ENCODE measurements around the gene DMRT1.

DNA sequence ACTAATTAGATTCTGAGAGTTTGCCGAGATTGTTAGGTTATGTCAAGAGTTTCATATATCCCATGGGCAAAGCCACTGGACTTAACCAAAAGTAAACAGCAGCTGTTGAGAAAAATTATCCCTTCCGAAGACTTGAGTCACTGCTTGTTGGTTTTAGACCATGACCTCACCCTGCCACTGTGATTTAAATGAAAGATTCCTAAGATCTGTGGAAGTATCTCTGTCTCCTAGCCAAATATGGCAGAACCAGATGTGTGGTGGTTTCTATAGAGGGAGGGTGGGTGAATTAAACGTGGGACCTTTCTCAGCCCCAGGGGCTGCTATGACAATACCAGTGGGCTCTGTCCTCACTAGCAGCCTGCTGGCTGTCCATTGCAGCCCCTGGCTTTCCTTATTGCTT lies 154.3 kb downstream of the DMRT1 start:
- TF ChIP-seq CTCF (IDR thresholded peaks at IDR 0.05): no peak
- no peak for TF ChIP-seq POLR2A (IDR thresholded peaks at IDR 0.05)

Data from heart left ventricle (tissue), 13 donors.